ENCODE data around the gene KCNH6. TPM values are rescaled to one million over a fixed set of nuclear protein-coding genes. Genes with fewer than 3 reads are reported as not detected.

Gene KCNH6
- total and polyA plus RNA-seq, 7 donors: 0.13 TPM; not detected in 6

DNA sequence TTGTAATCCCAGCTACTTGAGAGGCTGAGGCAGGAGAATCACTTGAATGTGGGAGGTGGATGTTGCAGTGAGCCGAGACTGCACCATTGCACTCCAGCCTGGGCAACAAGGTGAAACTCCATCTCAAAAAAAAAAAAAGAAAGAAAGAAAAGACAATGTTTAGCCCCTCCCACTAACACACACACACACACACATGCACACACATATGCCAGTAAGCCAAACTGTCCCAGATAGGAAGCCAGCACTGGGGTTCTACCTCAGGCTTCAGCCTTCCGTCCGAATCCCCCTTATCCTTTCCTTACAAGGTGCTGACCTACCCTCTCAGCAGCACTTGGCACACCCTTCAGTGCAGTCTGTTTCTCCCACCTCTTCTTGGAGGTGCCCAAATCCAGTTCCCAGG, 8.7 kb upstream of the KCNH6 start:
- H3K27me3 ChIP-seq: no peaks in the 10 kb centered on the region
- no peaks in the 10 kb centered on the region for H3K36me3 ChIP-seq
- no peak for DNase-seq
- no peak overlapping the region for H3K4me3 ChIP-seq
- no peak for TF ChIP-seq POLR2AphosphoS5 (IDR thresholded peaks at IDR 0.05)
- TF ChIP-seq, protein P1, sequence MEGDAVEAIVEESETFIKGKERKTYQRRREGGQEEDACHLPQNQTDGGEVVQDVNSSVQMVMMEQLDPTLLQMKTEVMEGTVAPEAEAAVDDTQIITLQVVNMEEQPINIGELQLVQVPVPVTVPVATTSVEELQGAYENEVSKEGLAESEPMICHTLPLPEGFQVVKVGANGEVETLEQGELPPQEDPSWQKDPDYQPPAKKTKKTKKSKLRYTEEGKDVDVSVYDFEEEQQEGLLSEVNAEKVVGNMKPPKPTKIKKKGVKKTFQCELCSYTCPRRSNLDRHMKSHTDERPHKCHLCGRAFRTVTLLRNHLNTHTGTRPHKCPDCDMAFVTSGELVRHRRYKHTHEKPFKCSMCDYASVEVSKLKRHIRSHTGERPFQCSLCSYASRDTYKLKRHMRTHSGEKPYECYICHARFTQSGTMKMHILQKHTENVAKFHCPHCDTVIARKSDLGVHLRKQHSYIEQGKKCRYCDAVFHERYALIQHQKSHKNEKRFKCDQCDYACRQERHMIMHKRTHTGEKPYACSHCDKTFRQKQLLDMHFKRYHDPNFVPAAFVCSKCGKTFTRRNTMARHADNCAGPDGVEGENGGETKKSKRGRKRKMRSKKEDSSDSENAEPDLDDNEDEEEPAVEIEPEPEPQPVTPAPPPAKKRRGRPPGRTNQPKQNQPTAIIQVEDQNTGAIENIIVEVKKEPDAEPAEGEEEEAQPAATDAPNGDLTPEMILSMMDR (IDR thresholded peaks at IDR 0.05): no peak
- TF ChIP-seq POLR2A (IDR thresholded peaks at IDR 0.05): no peak
- TF ChIP-seq EP300 (IDR thresholded peaks at IDR 0.05): no peak
- no peaks in the 10 kb centered on the region for H3K9me3 ChIP-seq
- H3K4me1 ChIP-seq: no peaks in the 10 kb centered on the region
- H3K27ac ChIP-seq: no peak overlapping the region
- WGBS, 2 donors: 89 to 92% methylated on average over 3 of the region's 3 CpGs
- intact Hi-C loops (cut with DNase I): no loop called here

DNA sequence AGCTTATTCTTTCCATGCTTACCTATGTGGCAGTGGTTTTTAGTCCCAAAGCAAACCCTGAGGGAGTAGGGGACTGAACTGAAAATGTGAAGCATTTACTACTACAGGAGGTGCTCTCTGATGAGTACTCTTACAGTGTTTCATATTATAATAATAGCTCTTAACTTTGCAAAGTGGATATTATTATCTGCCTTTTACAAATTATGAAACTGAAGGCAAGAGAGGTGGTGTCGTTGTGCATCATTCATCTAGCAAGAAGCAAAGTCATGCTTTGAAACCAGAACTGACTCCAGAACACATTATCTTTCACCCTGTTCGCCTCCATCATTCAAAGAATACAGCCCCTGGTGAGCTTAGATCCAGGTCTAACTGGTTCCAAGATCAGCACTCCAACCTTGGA, 8.2 kb upstream of the KCNH6 start:
- no peaks in the 10 kb centered on the region for H3K4me1 ChIP-seq
- intact Hi-C loops (cut with DNase I): no loop called here

DNA sequence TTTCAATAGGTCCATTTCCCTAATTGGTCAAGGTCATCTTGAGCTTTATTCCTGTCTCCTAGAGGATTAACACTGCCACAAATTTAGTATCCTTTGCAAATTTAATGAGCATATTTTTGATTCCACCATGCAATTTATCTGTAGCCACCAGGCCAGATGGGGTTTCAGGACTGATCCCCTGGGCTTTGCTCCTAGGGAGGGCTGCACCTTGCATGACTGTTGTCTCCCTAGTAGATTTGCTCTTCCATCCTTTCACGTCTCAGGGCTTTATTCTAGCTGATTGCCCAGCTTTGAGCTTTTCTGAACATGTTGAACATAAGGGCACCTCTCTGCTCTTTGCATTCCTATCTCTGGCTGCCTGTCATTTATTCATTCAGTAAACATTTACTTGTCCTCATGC, 7.7 kb upstream of the KCNH6 start:
- no peak overlapping the region for H3K27ac ChIP-seq
- H3K4me3 ChIP-seq: no peak overlapping the region
- DNase-seq: no peak
- no peaks in the 10 kb centered on the region for H3K4me1 ChIP-seq
- intact Hi-C loops (cut with DNase I): no loop called here
- 72 to 75% methylated on average over 1 of the region's 1 CpG for WGBS, 2 donors
- no peaks in the 10 kb centered on the region for H3K36me3 ChIP-seq
- no peaks in the 10 kb centered on the region for H3K9me3 ChIP-seq
- TF ChIP-seq POLR2A (IDR thresholded peaks at IDR 0.05): no peak
- no peak for TF ChIP-seq EP300 (IDR thresholded peaks at IDR 0.05)
- no peaks in the 10 kb centered on the region for H3K27me3 ChIP-seq

More for the DNA sequence above, 8.2 kb upstream of the KCNH6 start:
- TF ChIP-seq POLR2AphosphoS5 (IDR thresholded peaks at IDR 0.05) (no peak), EP300 (IDR thresholded peaks at IDR 0.05) (no peak), POLR2A (IDR thresholded peaks at IDR 0.05) (no peak)
- TF ChIP-seq, protein P1 (IDR thresholded peaks at IDR 0.05): no peak
- 87 to 88% methylated on average over 2 of the region's 2 CpGs for WGBS, 2 donors
- Histone ChIP-seq H3K27me3 (no peaks in the 10 kb centered on the region), H3K9me3 (no peaks in the 10 kb centered on the region), H3K4me3 (no peak overlapping the region), H3K36me3 (no peaks in the 10 kb centered on the region), H3K27ac (no peak overlapping the region)
- no peak for DNase-seq

GRCh38 chr17:63516910-63517824, 6.0 kb upstream of the KCNH6 start:
- H3K4me1 ChIP-seq: no peaks in the 10 kb centered on the region
- H3K27ac ChIP-seq: no peak overlapping the region
- H3K36me3 ChIP-seq: no peaks in the 10 kb centered on the region
- intact Hi-C loops (cut with DNase I): no loop called here
- H3K27me3 ChIP-seq: peaks cover 0 to 3% (median under 1%) of the 10 kb centered on the region in 3 donors
- TF ChIP-seq EP300 (IDR thresholded peaks at IDR 0.05) (no peak), POLR2A (IDR thresholded peaks at IDR 0.05) (no peak), POLR2AphosphoS5 (IDR thresholded peaks at IDR 0.05) (no peak)
- TF ChIP-seq, protein P1 (IDR thresholded peaks at IDR 0.05): no peak
- WGBS, 2 donors: 81 to 82% methylated on average over 6 of the region's 6 CpGs
- no peaks in the 10 kb centered on the region for H3K9me3 ChIP-seq
- H3K4me3 ChIP-seq: no peak overlapping the region
- DNase-seq: no peak

DNA sequence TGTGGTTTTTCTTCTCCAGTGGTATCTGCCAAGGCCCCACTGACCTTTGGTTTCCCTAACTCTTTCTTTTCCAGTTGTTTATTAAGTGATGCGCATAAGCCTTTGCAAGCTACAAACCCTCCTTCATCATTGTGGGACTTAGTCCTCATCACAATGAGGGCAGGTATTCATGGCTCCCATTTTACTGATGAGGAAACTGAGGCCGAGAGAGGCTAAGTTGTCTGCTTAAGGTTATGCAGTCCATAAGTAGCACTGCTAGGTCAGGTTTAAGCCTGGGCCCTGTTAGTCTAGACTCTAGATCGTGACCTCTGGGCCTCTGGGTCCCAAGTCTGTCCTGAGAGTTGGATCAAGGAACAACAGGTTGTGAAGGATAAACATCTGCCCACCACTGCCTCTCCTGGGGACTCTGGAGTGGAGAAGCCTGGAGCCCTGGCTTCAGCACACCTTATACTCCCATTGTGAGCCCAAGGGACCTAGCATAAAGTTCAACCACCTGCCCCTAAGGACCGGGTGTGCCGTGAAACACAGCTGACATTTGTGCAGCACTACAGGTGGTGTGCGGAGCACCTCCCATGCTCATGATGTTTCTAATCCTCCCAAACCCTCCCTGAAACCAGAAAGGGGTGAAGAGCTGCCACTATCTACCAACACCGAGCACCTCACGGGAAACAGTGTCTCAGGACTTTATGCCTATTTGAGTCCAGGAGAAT, 5.2 kb upstream of the KCNH6 start:
- peaks cover 0 to 4% (median 0%) of the 10 kb centered on the region in 4 donors for H3K4me1 ChIP-seq
- TF ChIP-seq, protein P1 (IDR thresholded peaks at IDR 0.05): no peak
- no peak for TF ChIP-seq POLR2A (IDR thresholded peaks at IDR 0.05)
- no peak for TF ChIP-seq POLR2AphosphoS5 (IDR thresholded peaks at IDR 0.05)
- no peak for TF ChIP-seq EP300 (IDR thresholded peaks at IDR 0.05)
- H3K27ac ChIP-seq: no peak overlapping the region
- H3K36me3 ChIP-seq: no peaks in the 10 kb centered on the region
- no peak for DNase-seq
- intact Hi-C loops (cut with DNase I): no loop called here
- H3K4me3 ChIP-seq: no peak overlapping the region
- no peaks in the 10 kb centered on the region for H3K9me3 ChIP-seq
- H3K27me3 ChIP-seq: peaks cover 0 to 8% (median 3%) of the 10 kb centered on the region in 3 donors
- WGBS, 2 donors: 44 to 74% methylated on average over 8 of the region's 8 CpGs
